ENCODE results near the gene IL19.

DNA sequence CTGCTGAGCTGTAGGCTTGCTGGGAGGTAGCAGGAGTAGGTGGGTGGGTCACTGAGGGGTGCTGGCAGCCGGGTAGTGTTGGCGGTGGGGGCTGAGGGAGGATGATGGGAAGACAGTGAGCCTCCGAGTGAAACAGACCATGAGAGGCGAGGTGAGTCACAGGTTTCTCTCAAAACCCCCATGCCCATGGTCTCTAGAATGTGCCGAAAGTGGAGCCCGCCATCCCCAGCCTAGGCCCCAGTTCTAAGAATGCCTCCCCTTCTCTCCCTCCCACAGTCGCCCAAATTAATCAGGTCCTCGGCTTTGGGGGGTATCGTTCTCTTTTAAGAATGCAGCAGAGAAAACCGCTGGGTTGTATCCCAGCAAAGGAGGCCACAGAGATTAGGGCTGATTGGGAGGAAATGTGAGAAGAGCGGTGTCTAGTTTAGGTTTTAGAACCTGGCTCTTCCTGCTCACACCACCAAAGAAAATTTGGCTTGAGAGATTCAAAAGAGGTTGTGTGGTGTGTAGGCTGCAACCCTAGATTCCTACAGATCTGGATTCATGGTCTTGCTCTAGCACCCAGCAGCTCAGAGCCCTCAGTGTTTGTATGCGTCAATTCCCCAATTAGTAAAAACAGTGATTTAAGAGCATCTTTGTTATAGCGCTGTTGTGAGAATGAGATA, 27.7 kb upstream of the IL19 start:
- no peak for TF ChIP-seq POLR2AphosphoS5 (IDR thresholded peaks at IDR 0.05)
- no peak for TF ChIP-seq CTCF (IDR thresholded peaks at IDR 0.05)
- no peak for TF ChIP-seq POLR2A (IDR thresholded peaks at IDR 0.05)
- TF ChIP-seq EP300 (IDR thresholded peaks at IDR 0.05), result no peak

Data from stomach (tissue), 4 donors.